ENCODE results near the gene CD1C.

Gene CD1C

DNA sequence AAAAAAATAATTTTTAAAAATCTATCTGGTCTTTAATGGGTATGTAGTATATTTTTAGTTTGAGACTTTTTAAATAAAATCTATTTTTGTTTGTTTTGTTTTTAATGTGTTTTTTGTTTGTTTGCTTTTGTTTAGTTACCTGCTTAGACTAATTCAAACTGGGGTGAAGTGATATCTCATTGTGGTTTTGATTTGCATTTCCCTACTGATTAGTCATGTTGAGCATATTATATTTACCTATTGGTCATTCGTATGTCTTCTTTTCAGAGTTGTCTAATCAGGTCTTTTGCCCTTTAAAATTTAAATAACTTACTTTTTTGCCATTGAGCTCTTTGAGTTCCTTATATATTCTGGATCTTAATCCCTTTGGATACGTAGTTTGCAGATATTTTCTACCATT is 21.3 kb downstream of the CD1C start:
- TF ChIP-seq REST (IDR thresholded peaks at IDR 0.05; ENCODE audit: low read depth) (no peak), ZBTB7A (IDR thresholded peaks at IDR 0.05; ENCODE audit: low read depth) (no peak), TEAD4 (IDR thresholded peaks at IDR 0.05) (no peak), EGR1 (IDR thresholded peaks at IDR 0.05) (no peak), TCF12 (IDR thresholded peaks at IDR 0.05; ENCODE audit: low read depth) (no peak), NFIC (IDR thresholded peaks at IDR 0.05) (no peak), YY1 (IDR thresholded peaks at IDR 0.05; ENCODE audit: low read depth) (no peak), EP300 (IDR thresholded peaks at IDR 0.05; ENCODE audit: borderline replicate concordance) (no peak), TAF1 (IDR thresholded peaks at IDR 0.05; ENCODE audit: low read depth) (no peak), RAD21 (IDR thresholded peaks at IDR 0.05; ENCODE audit: low read depth) (no peak), CREB1 (IDR thresholded peaks at IDR 0.05; ENCODE audit: low read depth) (no peak), FOXM1 (IDR thresholded peaks at IDR 0.05; ENCODE audit: borderline replicate concordance, low read depth) (no peak), CEBPB (IDR thresholded peaks at IDR 0.05) (no peak), USF1 (IDR thresholded peaks at IDR 0.05) (no peak)
- TF ChIP-seq, protein P1, sequence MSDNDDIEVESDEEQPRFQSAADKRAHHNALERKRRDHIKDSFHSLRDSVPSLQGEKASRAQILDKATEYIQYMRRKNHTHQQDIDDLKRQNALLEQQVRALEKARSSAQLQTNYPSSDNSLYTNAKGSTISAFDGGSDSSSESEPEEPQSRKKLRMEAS (IDR thresholded peaks at IDR 0.05), result no peak

- TF ChIP-seq EP300 (IDR thresholded peaks at IDR 0.05; ENCODE audit: borderline replicate concordance), result no peak
- TF ChIP-seq NFIC (IDR thresholded peaks at IDR 0.05), result no peak
- TF ChIP-seq, protein P1 (IDR thresholded peaks at IDR 0.05), result no peak
- TF ChIP-seq TCF12 (IDR thresholded peaks at IDR 0.05; ENCODE audit: low read depth), result no peak
- no peak for TF ChIP-seq ZBTB7A (IDR thresholded peaks at IDR 0.05; ENCODE audit: low read depth)
- TF ChIP-seq REST (IDR thresholded peaks at IDR 0.05; ENCODE audit: low read depth), result no peak
- TF ChIP-seq CREB1 (IDR thresholded peaks at IDR 0.05; ENCODE audit: low read depth), result no peak
Measured at GRCh38 chr1:158323866-158324265, 34.1 kb downstream of the CD1C start.

GRCh38 chr1:158324395-158324794 is 34.7 kb downstream of the CD1C start:
- TF ChIP-seq EGR1 (IDR thresholded peaks at IDR 0.05) (no peak), TEAD4 (IDR thresholded peaks at IDR 0.05) (no peak), FOXM1 (IDR thresholded peaks at IDR 0.05; ENCODE audit: borderline replicate concordance, low read depth) (no peak), EP300 (IDR thresholded peaks at IDR 0.05; ENCODE audit: borderline replicate concordance) (no peak), RAD21 (IDR thresholded peaks at IDR 0.05; ENCODE audit: low read depth) (no peak), NFIC (IDR thresholded peaks at IDR 0.05) (no peak), CEBPB (IDR thresholded peaks at IDR 0.05) (no peak), USF1 (IDR thresholded peaks at IDR 0.05) (no peak), TAF1 (IDR thresholded peaks at IDR 0.05; ENCODE audit: low read depth) (no peak), TCF12 (IDR thresholded peaks at IDR 0.05; ENCODE audit: low read depth) (no peak), YY1 (IDR thresholded peaks at IDR 0.05; ENCODE audit: low read depth) (no peak), CREB1 (IDR thresholded peaks at IDR 0.05; ENCODE audit: low read depth) (no peak), REST (IDR thresholded peaks at IDR 0.05; ENCODE audit: low read depth) (no peak), ZBTB7A (IDR thresholded peaks at IDR 0.05; ENCODE audit: low read depth) (no peak)
- TF ChIP-seq, protein P1 (IDR thresholded peaks at IDR 0.05), result no peak

DNA sequence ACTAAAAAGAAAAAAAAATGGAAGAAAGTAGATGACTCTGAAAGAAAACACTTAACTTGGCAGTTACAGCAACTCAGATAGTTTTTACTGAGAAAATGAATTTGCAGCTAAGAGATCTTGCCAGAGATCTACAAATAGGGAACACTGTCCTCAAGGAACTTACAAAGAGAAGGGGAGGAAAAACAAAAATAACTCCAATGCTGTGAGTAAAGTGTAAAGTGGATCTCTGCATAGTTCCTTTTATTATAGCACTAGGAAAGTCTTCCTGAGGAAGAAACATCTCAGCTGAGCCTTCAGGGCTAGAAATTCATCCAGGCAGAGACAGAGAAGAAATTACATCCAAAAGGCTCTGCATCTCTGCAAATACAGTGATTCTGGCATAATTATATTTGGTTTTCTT is 37.8 kb downstream of the CD1C start:
- TF ChIP-seq TEAD4 (IDR thresholded peaks at IDR 0.05), result no peak
- TF ChIP-seq ZBTB7A (IDR thresholded peaks at IDR 0.05; ENCODE audit: low read depth), result no peak
- TF ChIP-seq TAF1 (IDR thresholded peaks at IDR 0.05; ENCODE audit: low read depth), result no peak
- TF ChIP-seq, protein P1 (IDR thresholded peaks at IDR 0.05), result no peak
